ENCODE data around the gene ABAT.

DNA sequence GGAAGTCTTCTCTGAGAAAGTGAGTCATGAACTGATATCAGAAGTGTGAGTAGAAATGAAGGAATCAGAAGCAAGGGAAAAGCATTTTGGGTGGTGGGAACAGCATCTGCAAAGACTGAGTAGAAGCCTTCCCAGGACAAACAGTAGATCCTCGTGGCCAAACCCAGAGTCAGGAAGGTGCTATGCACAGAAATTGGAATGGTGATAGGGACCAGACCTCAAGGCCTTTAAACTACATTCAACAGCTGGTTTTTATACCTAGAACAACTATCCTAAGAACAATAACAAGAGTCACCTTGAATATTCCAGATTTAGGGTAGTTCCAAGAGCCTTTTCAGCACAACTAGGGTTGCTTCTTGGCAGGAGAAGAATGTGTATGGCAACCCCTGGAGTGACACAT is 15.3 kb downstream of the ABAT start:
- TF ChIP-seq, protein P1, sequence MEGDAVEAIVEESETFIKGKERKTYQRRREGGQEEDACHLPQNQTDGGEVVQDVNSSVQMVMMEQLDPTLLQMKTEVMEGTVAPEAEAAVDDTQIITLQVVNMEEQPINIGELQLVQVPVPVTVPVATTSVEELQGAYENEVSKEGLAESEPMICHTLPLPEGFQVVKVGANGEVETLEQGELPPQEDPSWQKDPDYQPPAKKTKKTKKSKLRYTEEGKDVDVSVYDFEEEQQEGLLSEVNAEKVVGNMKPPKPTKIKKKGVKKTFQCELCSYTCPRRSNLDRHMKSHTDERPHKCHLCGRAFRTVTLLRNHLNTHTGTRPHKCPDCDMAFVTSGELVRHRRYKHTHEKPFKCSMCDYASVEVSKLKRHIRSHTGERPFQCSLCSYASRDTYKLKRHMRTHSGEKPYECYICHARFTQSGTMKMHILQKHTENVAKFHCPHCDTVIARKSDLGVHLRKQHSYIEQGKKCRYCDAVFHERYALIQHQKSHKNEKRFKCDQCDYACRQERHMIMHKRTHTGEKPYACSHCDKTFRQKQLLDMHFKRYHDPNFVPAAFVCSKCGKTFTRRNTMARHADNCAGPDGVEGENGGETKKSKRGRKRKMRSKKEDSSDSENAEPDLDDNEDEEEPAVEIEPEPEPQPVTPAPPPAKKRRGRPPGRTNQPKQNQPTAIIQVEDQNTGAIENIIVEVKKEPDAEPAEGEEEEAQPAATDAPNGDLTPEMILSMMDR (IDR thresholded peaks at IDR 0.05) = no peak
- TF ChIP-seq POLR2A (IDR thresholded peaks at IDR 0.05) = no peak
- TF ChIP-seq POLR2AphosphoS5 (IDR thresholded peaks at IDR 0.05) = no peak
